Activated CD4-positive, alpha-beta T cell treated with anti-CD3 and anti-CD28 coated beads, Interleukin-2, amount 50 U/mL, for 1 hour (primary cell): ENCODE results near the gene ELP4.
"Not testable (repeated sequence)": the region's sequence is repeated elsewhere in the genome, so short reads cannot be mapped to it uniquely, and the experiment has no call there.

Experiments
- DNase-seq: peaks from one replicate; pipeline ENCODE4 v3.0.0-alpha.2; 2020

ELP4 gene, protein sequence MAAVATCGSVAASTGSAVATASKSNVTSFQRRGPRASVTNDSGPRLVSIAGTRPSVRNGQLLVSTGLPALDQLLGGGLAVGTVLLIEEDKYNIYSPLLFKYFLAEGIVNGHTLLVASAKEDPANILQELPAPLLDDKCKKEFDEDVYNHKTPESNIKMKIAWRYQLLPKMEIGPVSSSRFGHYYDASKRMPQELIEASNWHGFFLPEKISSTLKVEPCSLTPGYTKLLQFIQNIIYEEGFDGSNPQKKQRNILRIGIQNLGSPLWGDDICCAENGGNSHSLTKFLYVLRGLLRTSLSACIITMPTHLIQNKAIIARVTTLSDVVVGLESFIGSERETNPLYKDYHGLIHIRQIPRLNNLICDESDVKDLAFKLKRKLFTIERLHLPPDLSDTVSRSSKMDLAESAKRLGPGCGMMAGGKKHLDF

DNA sequence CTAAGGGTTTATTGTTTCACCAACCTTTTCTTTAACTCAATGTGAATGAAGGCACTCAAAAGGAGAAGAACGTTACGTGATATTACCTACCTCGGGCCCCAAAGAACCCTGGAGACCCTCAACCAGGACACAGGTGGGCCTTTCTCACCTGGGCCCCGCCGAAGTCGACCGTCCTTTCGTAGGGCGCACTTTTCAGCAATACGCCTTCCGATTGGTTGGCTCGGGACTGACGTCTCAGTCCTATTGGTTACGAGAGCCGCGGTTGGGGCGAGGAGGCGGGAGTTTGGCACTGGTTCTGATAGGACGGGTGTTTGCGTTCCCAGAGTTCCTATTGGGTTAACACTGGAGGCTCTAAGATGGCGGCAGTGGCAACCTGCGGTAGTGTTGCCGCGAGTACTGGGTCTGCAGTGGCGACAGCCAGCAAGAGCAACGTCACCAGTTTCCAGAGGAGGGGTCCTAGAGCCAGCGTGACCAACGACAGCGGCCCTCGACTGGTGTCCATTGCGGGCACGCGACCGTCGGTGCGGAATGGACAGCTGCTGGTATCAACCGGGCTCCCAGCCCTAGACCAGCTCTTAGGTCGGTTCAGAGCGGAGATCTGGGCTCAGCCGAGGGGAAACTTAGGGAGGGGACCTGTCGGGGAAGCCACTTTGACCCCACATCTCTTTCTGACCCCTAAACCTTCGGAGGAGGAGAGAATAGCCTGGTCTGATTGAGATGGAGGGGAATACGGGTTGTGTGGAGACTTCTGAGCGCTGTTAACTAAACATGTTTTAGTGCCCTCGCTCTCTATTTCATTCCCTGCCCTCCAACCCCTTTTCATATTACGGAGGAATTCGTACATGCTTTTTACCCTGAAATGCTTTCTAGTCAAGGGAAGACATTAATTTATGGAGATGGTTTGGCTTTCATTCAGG is at the start of gene ELP4, which contains the start of gene IMMP1L:
TSS of gene ELP4 (plus strand) at position 339 of the 917 bp plus-strand sequence. CDS start at position 357, 18 bp downstream.
TSS of gene IMMP1L (minus strand) at position 194 of the 917 bp plus-strand sequence. CDS start 46,346 bp downstream, outside the sequence.
- peak; percentile 95 for DNase-seq

DNA sequence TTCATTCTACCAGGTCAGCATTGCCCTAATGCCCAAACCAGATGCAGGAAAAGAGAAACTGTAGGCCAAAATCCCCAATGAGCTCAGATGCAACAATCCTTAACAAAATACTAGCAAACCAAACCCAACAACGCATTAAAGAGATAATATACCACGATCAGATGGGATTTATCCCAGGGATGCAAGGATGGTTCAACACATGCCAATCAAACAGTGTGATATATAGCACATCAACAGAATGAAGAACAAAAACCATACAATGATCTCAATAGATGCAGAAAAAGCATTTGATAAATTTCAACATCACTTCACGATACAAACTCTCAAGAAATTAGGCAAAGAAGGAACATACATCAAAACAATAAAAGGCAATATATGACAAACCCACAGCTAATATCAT is 45.1 kb upstream of the ELP4 start:
- no peak for DNase-seq

DNA sequence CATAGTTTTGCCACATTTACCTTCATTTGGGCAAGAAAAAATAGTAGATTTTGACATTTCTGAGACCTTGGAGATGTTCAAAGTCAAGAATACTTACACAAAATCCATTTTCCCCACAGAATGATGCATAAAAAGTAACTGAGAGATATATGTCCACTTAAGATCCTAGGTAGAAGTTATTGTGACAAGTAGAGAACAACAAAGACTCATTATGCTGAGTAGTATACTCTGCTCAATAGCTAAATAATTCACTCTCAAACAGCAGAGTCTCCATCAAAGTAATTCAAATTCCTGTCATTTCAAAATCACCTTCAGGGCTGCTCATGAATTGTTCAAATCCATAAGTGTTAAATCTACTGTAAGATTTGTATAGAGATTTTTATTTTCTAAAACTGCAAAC is 35.5 kb upstream of the ELP4 start:
- DNase-seq: no peak

DNA sequence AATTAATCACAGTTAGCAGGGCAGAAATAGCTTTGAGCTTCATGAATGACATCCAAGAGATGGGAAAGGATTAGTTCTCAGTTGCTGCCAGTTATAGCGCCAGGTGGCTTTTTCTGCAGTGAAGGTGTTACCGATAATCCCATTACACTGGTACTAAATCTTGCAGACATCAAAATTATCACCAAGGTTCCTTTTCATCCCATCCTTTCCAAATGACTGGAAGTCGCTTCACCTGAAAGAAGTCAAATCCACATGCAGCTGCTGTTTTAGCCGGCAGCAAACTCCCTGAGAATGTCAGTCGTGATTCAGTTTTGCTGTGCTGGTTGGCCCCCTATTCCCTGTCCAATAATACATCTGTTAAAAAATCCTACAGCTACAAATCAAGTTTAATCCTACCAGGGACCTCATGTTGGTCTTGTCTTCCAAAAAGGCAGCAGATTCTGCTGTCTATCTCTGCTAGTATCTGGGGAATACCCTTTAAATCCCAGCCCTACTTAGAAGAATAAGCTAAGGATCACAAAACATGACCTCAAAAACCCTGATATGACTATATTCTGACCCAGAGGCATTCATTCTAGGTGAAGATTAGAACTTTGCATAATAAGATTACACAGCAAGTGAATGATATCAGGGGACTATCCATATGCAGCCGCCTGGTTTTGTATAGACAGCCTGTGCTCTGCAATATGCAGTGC is 31.9 kb upstream of the ELP4 start:
- no peak for DNase-seq

DNA sequence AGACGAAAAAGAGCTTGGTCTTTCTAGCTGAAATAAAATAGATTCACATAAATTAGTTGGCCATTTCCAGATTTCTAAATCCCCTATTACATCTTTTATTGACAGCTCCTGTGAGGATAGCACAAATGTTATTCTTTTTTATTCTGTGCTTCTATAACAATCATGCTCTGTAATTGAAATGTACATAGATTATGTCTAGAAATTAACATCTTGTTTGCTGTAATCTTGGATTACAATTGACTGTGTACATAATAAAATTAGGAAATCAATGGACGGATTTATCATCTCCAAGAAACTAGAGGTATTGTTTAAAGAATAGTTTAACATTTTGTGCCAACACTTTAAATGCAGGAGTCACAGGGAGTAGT is 31.4 kb upstream of the ELP4 start:
- no peak for DNase-seq

DNA sequence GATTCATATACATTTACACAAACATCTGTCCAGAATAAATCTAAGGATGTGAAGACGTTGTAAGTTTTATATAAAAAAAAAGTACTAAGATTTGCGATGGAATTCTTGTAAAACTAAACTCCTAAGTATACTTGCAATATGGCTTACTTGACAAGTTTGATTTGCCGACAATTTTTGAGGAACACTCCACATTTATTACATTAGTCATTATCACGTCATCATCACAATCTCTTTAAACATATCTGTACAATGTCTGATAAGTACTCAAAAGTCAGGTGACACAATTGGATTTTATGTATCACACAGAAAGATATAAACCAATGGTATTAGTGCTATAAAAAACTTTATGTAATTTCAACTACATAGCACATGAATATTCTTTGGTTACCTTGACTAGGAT is 30.5 kb upstream of the ELP4 start:
- DNase-seq: no peak

DNA sequence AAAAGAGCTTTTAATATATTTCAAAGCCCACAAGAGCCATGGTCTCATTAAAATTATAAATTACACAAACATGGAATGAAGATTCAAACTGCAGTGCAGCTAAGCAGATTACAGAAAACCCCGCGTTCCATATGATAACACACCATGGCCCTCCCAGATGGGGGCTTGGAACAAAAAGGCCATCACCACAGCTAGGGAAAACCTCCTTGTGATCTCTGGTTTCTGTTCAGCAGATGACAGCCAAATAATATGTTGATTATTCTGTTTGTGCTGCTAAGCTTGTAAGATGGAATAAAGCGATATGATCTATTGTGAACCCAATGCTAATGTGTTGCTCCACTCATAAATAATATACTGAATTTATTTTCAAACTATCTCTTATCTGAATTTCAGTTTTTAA is 28.6 kb upstream of the ELP4 start:
- no peak for DNase-seq

DNA sequence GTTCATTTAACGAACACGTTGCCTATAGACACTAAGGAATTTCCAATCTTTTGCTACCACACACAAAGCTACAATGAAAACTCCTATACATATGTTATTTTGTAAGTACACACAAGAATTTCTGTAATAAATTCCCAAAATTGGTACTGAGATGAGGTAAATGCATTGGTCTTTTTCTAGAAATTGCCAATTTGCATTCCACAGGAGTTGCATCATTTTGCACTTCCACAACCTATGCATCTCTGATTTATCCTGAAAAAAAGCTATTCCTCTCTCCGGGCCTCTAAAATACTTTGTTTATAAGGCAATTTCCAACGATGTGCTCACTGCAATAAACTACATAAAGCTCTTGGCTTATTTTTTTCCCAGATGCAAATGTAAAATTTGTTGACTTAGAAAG is 25.1 kb upstream of the ELP4 start:
- no peak for DNase-seq

DNA sequence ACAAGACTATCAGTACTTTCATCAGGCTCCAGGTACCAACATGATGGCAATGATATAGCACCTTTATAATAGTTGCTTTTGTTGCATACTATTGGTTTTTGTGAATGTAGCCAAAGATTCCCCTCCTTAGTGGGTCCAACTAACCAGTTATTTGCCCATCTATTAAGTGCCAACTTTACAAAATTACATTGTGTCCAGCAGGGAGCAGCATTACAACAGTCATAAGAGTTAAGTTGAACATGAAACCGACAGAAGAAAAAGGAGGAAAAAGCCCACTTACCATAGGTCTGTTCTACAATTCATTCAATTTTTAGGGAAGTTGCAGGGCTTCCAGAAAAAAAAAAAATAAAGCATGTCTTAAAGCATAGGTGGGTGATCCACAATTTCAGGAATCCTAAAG is 21.7 kb upstream of the ELP4 start:
- DNase-seq: no peak

DNA sequence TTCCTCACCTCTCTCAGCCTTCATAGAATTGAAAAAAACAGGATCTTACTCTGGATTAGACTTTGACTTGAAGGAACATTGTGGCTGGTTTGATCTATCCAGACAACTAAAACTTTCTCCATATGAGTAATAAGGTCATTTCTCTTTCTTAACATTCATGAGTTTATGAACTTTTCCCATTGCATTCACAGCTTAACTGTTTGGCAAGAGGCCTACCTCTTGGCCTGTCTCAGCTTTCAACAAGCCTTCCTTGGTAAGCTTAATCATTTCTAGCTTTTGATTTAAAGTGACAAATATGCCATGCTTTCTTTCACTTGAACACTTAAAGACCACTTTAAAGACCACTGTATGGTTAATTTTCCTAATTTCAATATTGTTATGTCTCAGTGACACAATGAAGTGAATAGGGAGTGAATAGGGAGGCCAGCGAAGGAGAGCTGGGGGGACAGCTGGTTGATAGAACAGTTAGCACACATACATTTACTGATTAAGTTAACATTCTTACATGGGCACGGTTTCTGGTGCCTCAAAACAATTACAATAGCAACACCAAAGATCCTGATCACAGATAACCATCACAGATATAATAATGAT is 17.1 kb upstream of the ELP4 start:
- DNase-seq: no peak

DNA sequence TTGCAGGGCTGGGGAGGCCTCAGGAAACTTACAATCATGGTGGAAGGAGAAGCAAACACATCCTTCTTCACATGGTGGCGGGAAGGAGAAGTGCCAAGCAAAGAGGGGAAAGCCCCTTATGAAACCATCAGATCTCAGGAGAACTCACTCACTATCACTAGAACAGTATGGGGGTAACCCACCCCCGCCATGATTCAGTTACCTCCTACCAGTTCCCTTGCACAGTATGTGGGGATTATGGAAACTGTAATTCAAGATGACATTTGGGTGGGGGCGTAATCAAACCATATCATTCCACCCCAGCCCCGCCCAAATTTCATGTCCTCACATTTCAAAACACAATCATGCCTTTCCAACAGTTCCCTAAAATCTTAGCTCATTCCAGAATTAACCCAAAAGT is 16.3 kb upstream of the ELP4 start:
- no peak for DNase-seq

DNA sequence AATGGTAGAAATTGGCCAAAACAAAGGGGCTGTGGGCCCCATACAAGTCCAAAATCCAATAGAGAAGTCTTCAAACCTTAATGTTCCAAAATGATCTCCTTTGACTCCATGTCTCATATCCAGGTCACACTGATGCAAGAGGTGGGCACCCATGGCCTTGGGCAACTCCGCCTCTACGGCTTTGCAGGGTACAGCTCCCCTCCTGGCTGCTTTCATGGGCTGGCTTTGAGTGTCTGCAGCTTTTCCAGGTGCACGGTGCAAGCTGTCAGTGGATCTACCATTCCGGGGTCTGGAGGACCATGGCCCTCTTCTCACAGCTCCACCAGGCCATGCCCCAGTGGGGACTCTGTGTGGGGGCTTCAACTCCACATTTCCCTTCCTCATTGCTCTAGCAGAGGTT is 15.8 kb upstream of the ELP4 start:
- DNase-seq: not testable (repeated sequence)

DNA sequence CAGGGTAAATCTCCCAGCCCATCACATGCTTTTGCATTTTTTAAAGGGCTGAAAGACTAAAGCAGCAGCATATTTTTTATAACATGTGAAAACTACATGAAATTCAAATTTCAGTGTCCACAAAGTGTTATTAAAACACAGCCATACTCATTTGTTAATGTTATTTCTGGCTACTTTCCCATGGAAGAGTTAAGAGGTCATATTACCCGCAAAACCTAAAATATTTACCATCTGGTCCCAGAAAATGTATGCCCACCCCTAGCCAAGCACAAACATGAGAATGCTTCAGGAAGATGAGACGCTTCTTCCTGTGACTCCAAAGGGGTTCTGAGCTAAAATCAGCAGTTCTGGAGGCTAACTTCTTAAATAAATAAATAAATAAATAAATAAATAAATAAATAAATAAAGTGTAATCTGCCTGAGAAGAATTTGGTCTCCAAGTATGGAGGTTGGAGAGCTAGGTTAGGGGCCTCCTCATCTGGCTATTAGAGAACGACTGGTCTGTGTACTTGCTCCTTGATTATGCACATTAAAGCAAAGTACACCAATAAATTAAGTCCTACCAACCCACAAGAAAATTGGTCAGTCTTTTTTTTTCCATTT is 9.9 kb upstream of the ELP4 start:
- no peak for DNase-seq

DNA sequence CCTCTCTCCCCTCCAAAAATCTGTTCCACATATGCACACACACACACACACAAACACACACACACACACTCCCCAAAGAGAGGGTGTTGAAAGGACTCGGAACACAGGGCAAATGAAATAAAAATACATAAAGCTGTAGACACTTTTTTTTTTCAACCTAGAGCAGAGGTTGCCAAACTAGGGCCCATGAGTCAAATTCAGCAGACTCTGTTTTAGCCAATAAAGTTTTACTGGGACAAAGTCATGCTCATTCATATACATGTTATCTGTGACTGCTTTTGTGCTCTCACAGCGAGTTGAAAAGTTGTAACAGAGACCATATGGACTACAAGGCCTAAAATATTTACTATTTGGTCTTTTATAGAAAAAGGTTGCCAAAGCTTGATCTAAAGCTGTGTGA is 9.0 kb upstream of the ELP4 start:
- DNase-seq: no peak

DNA sequence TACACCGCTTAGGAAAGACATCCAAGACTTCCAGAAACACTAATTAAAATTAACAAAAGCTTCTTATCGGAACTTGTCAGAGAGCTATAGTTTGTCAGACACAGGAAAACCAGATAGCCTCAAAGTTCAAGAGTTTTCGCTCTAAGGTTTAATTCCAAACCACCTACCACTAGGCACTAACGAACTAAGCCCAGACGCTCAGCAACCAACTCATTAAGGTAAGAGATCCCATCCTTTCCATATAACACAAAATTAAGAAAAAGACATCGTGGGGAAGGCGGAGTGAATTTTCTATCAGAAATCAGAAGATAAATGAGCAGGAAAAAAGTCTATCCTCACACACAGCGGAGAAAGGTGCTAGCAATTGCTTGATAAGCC is 527 bp upstream of the ELP4 start:
- DNase-seq: no peak

DNA sequence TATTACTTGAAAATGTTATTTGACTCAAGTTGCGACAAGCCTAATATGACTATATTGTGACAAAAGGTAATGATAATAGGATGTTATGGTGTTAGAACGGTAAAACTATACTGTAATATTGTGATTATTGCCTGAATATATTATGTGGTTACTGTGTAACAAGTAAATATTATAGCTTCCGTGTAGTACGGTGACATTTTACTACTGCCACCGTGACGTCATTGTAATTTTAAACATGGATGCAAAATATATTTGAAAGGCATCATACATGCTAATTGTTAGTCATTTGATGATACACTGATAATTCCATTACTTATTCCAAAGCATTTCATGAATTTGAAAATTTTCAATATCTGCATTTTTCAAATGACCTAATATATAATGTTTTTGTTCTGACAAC is 2.5 kb downstream of the ELP4 start:
- no peak for DNase-seq

DNA sequence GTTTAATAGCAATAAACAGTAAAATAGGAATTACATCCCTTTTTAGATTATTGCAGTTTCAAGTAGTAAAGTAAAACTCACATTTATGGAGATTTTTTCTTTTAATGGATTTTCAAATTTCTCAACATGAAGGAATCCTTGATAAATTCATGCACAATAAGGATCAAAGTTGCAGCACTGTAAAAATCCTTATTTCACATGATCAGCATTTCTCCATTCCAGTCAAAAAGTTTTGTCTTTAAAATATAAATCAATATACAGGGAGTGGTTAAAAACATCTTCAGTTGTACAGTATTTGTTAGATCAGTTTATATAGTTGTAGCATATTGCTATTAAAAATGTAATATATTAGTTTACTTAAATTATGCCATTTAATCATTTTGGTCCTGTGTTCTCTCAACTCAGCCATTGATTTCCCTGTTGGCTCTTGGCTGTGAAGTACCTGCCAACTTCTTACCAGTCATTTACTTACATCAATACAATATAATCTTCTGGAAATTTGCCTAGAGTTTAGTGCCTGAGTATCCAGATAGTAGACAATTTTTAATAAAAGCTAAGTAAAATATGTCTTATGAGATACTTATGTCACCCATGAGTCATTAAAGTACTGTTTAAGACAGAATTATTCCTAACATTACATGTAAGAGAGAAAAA is 12.1 kb downstream of the ELP4 start:
- no peak for DNase-seq

DNA sequence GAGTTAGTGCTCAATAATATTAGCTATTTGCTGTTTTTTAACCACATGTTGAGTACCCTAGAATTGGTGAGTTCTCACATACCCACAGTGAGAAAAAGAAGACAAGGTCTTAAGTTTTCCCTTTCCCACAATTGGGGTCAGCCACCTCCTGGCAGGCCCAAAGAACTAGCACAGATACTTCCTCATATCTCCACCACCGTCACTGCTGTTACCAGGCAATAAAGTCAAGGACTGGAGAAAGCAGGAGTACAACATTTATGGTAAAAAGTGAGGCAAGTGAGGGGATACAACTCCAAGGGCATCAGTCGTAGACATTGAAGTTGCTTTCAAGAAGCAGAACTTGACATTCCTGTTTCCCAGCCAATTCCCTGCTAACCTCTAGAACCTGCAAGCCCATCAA is 19.6 kb downstream of the ELP4 start:
- DNase-seq: no peak

DNA sequence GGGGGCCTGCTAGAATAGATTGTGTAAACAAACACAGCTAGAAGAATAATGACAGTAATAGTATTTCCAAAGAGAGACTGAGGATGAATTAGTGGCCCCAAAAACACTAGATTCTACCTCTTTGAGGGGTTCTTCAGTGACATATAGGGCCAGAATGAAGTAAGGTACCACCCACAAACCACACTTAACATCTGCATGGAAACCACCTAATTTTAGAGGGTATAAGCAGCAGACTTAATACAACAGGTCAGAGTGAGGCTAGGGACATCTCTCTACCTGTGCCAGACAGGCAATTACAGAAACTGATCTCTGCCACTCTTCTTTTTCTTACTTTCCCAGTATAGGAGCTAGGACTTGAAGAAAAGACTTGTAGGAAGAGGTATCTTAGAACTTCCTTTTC is 20.1 kb downstream of the ELP4 start:
- no peak for DNase-seq

DNA sequence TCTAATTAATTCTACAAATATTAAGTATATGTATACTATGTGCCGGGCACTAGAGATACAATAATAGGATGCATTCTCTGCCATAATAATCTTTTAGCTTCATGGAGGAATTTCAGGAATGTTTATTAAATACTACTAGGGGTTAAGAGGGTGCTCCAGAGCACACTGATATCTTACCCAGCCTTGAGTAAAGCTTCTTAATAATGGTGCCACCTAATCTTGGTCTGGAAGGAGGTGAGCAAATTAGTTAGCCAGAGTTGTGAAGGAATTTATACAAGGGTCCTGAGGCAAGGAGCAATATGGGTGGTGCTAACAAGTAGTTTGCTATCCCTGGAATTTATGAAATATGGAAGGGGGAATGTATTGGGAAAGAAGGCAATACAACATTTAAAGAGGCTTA is 21.7 kb downstream of the ELP4 start:
- DNase-seq: no peak

DNA sequence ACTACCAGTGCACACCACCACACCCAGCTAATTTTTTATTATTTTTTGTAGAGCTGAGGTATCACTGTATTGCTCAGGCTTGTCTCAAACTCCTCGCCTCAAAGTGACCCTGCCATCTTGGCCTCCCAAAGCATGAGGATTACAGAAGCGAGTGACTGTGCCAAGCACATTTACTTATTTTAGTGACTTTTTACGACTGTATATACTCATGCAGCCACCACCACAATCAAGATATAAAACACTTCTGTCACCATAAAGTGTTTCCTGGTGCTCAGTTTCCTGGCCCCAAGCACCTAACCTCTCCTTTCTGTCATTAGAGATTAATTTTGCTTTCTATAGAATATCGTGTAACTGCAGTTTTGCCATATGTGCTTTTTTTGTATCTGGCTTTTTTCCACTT is 25.9 kb downstream of the ELP4 start:
- DNase-seq: no peak

DNA sequence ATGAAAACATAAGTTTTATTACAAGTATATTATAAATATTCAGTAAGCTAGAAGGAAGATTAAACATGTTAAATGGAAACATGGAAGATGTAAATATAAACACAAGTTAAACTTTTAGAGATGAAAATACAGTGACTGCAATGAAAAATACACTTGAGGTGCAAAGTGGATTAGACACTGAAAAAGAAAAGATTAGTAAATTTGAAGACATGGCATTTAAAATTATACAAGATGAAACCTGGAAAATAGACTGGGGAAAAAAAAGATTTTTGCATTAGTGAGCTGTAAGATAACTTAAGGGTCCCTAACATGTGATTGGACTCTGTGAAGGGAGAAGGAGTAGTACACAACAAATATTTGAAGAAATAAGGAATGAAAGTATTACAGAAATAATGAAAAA is 33.3 kb downstream of the ELP4 start:
- no peak for DNase-seq
